Measurements from ENCODE around the gene C15orf39. TPM values are rescaled to one million over a fixed set of nuclear protein-coding genes. Genes with fewer than 3 reads are reported as not detected.
A peak's percentile ranks its signal among the peaks of the same experiment; 100 is the strongest.

The C15orf39 gene
- total and polyA plus RNA-seq, 2 donors from 2014 or later: 5.7 to 32.7 TPM

DNA sequence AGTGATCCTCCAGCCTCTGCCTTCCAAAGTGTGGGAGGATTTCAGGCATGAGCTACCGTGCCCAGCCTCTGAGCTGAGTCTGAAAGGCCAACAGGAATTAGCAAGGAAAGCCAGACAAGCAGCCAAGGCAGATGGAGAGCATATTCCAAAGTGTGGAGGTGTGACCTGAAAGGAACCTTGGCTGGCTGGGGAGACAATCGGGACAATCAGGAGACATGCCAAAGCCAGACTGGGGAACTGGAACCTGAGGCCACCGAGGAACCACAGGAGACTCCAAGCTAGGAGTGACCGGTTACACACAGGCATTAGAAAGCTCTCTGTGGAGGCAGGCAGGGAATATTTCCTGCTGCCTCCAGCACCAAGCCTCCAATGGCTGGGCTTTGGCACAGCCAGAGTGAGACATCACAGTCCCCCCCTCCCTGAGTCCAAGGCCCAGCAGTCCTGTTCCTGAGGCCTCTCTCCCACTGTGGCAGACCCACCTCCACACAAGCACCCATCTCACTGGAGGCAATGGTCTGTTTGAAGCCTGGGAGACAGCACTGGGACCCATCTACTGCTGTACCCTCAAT is 4.5 kb upstream of the C15orf39 start:
- peaks cover 0 to 16% (median 5%) of the 10 kb centered on the region in 3 donors for H3K4me1 ChIP-seq (ENCODE audit: control insufficient read depth in 2 of 3, insufficient read depth in 2 of 3, low read depth in 1 of 3, low read length in 3 of 3)
- H3K27ac ChIP-seq (ENCODE audit: low read depth in 2 of 2, low read length in 2 of 2): peak overlapping the region in 1 of 2 donors; percentile 12
- no peak for DNase-seq
- no peaks in the 10 kb centered on the region for H3K27me3 ChIP-seq (ENCODE audit: control insufficient read depth, insufficient read depth, low read length)
- no peaks in the 10 kb centered on the region for H3K36me3 ChIP-seq (ENCODE audit: control insufficient read depth in 2 of 3, insufficient read depth in 3 of 3, low read length in 3 of 3)
- H3K4me3 ChIP-seq (ENCODE audit: low read length in 3 of 3): no peak overlapping the region
- H3K9me3 ChIP-seq (ENCODE audit: control insufficient read depth in 2 of 3, insufficient read depth in 1 of 3, low read length in 3 of 3): no peaks in the 10 kb centered on the region
- intact Hi-C loops (cut with DNase I): no loop called here
- TF ChIP-seq, protein P1, sequence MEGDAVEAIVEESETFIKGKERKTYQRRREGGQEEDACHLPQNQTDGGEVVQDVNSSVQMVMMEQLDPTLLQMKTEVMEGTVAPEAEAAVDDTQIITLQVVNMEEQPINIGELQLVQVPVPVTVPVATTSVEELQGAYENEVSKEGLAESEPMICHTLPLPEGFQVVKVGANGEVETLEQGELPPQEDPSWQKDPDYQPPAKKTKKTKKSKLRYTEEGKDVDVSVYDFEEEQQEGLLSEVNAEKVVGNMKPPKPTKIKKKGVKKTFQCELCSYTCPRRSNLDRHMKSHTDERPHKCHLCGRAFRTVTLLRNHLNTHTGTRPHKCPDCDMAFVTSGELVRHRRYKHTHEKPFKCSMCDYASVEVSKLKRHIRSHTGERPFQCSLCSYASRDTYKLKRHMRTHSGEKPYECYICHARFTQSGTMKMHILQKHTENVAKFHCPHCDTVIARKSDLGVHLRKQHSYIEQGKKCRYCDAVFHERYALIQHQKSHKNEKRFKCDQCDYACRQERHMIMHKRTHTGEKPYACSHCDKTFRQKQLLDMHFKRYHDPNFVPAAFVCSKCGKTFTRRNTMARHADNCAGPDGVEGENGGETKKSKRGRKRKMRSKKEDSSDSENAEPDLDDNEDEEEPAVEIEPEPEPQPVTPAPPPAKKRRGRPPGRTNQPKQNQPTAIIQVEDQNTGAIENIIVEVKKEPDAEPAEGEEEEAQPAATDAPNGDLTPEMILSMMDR (IDR thresholded peaks at IDR 0.05; ENCODE audit: borderline replicate concordance, extremely low read depth, insufficient read depth): no peak
- H3K9ac ChIP-seq (ENCODE audit: low read length in 3 of 3): no peak overlapping the region
- FAIRE-seq: no peak

DNA sequence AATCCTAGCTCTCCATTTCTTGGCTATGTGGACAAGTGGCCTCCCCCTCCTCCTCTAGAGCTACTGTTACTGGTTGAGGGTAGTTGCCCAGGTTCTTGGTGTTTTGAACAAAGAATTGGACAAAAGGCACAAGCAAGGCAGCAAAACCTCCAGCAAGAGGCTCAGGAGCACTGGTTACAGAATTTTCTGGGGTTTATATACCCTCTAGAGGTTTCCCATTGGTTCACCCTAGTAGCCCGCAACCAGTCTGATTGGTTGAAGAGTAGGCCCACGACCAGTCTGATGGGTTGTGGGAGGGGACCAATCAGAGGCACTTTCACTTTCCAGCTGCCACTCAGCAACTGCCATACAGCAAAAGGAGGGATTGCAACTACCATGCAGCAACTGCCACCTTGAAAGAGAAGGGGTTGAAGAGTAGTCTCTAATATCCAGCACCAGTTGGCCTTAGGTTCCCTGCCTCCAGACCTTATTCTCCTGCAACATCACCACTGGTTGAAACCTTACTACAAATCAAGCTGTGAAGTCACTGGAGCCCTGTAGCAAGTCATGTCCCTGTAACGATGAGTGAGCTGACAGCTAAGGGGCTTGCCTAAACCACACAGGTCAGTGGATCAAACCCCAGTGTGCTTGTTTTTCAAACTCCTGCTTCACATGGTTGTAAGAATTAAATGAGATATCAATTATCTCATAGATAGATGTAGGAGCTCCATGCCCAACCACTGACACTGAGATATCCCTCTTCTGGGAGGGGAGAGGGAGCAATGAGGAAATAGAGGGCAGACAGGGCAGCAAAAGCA is 2.9 kb upstream of the C15orf39 start:
- intact Hi-C loops (cut with DNase I): no loop called here
- TF ChIP-seq, protein P1 (IDR thresholded peaks at IDR 0.05; ENCODE audit: borderline replicate concordance, extremely low read depth, insufficient read depth): no peak
- Histone ChIP-seq H3K27ac (ENCODE audit: low read depth in 2 of 2, low read length in 2 of 2) (no peak overlapping the region), H3K9ac (ENCODE audit: low read length in 3 of 3) (no peak overlapping the region), H3K4me1 (ENCODE audit: control insufficient read depth in 2 of 3, insufficient read depth in 2 of 3, low read depth in 1 of 3, low read length in 3 of 3) (peaks cover 0 to 24% (median 5%) of the 10 kb centered on the region in 3 donors), H3K36me3 (ENCODE audit: control insufficient read depth in 2 of 3, insufficient read depth in 3 of 3, low read length in 3 of 3) (no peaks in the 10 kb centered on the region), H3K4me3 (ENCODE audit: low read length in 3 of 3) (no peak overlapping the region), H3K27me3 (ENCODE audit: control insufficient read depth, insufficient read depth, low read length) (no peaks in the 10 kb centered on the region), H3K9me3 (ENCODE audit: control insufficient read depth in 2 of 3, insufficient read depth in 1 of 3, low read length in 3 of 3) (no peaks in the 10 kb centered on the region)
- peak in 1 of 5 donors; percentile 17 for DNase-seq
- FAIRE-seq: no peak

DNA sequence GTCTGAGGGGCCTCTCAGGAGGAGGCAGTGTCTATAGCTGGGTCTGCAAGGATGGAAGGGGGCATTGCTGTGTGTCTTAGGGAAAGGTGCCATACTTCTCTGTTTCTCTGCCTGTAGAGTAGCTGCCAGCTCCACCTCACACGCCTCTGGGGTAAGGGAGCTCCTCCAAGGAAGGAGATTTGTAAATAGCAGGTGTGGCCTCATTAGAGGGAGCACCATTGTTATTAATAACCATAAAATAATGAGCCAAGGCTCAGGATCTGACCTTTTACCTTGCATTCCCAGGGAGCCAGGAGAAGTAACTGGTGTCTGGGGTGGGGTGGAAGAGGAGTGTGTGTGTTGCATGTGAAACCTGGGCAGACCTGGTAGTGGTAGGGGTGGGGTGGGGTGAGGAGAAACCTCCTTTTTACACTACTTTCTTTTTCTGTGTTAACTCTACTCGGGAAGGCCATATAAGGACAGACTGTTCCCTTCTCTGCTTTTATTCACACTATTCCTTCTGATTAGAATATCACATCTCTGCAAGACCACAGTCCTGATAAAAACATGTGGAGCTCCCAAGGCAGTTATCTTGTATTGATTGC is 2.2 kb upstream of the C15orf39 start:
- intact Hi-C loops (cut with DNase I): no loop called here
- Histone ChIP-seq H3K9ac (ENCODE audit: low read length in 3 of 3) (no peak overlapping the region), H3K9me3 (ENCODE audit: control insufficient read depth in 2 of 3, insufficient read depth in 1 of 3, low read length in 3 of 3) (no peaks in the 10 kb centered on the region), H3K4me1 (ENCODE audit: control insufficient read depth in 2 of 3, insufficient read depth in 2 of 3, low read depth in 1 of 3, low read length in 3 of 3) (peaks cover 0 to 28% (median 5%) of the 10 kb centered on the region in 3 donors), H3K27me3 (ENCODE audit: control insufficient read depth, insufficient read depth, low read length) (no peaks in the 10 kb centered on the region), H3K36me3 (ENCODE audit: control insufficient read depth in 2 of 3, insufficient read depth in 3 of 3, low read length in 3 of 3) (no peaks in the 10 kb centered on the region), H3K27ac (ENCODE audit: low read depth in 2 of 2, low read length in 2 of 2) (no peak overlapping the region), H3K4me3 (ENCODE audit: low read length in 3 of 3) (no peak overlapping the region)
- DNase-seq: no peak
- TF ChIP-seq, protein P1 (IDR thresholded peaks at IDR 0.05; ENCODE audit: borderline replicate concordance, extremely low read depth, insufficient read depth): no peak
- no peak for FAIRE-seq

Data from kidney (tissue), 14 donors.